Skeletal muscle satellite cell (primary cell): ENCODE measurements around the gene DLK1.

Experiments
- H3K27me3 ChIP-seq: 2 replicates; pipeline ENCODE4 v1.7.0; 2013; ENCODE audit warnings: low read length; ENCODE audit not compliant: control insufficient read depth, insufficient read depth
- H3K36me3 ChIP-seq: 2 replicates; pipeline ENCODE4 v1.7.0; 2013; ENCODE audit warnings: mild to moderate bottlenecking, control low read depth, low read length; ENCODE audit not compliant: insufficient read depth
- H3K4me1 ChIP-seq: 2 replicates; pipeline ENCODE4 v1.7.0; 2013; ENCODE audit warnings: low read length; ENCODE audit not compliant: control insufficient read depth, insufficient read depth
- H3K4me2 ChIP-seq: 2 replicates; pipeline ENCODE4 v1.7.0; 2013; ENCODE audit warnings: mild to moderate bottlenecking, low read length
- H3K4me3 ChIP-seq: 2 replicates; pipeline ENCODE4 v1.7.0; 2013; ENCODE audit warnings: low read length
- H3K9ac ChIP-seq: 2 replicates; pipeline ENCODE4 v1.7.0; 2013; ENCODE audit warnings: mild to moderate bottlenecking, low read depth, low read length, moderate library complexity
- H3K9me3 ChIP-seq: replicated peaks from 2 replicates; pipeline ENCODE4 v1.7.0; 2013; ENCODE audit warnings: mild to moderate bottlenecking, control low read depth, low read length

DLK1 gene

DNA sequence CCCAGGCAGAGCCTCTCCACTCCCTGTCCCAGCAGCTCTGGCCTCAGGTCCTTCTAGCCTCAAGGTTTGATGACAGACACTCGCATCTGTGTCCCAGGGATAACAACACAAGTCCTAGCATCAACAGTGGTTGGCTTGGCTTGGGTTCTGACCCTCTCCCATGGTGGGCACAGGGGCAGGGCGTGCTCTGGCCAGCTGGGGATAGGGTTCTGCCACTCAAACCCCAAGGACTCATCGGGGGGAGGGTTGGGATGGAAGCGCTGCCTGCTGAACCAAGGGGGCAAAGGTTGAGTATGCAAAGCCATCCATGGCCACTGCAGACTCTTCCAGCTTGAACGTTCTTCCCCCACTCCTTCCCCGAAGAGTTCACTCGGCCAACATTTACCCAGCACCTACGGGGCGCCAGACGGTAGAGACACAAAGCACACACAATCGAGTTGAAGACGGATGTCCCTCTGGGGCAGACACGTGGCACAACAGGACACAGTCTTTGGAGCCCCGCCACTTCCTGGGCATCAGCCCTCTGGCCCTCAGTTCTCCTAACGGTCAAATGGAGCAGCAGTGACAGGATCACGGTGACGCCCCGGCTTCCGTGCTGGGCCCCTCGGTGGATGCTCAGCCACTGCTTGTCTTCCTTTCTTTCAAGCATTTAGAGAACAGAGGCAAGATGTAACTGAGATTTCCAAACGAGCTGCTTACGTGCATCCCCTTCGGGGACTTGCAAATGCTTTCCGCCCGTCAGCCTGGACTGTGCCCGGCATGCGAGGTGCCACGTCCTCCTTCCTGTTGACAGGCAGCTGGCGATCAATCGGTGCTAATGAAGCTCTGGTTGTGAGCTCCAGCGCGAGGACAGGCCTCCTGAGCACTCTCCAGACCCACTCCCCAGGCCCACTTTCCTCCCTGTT lies 42.6 kb downstream of the DLK1 start:
- H3K36me3 ChIP-seq = no peaks in the 10 kb centered on the region
- H3K27me3 ChIP-seq = peaks cover 71% of the 10 kb centered on the region
- H3K4me3 ChIP-seq = no peak overlapping the region
- H3K4me1 ChIP-seq = no peaks in the 10 kb centered on the region
- H3K4me2 ChIP-seq = no peak overlapping the region
- H3K9ac ChIP-seq = no peak overlapping the region
- no peaks in the 10 kb centered on the region for H3K9me3 ChIP-seq

DNA sequence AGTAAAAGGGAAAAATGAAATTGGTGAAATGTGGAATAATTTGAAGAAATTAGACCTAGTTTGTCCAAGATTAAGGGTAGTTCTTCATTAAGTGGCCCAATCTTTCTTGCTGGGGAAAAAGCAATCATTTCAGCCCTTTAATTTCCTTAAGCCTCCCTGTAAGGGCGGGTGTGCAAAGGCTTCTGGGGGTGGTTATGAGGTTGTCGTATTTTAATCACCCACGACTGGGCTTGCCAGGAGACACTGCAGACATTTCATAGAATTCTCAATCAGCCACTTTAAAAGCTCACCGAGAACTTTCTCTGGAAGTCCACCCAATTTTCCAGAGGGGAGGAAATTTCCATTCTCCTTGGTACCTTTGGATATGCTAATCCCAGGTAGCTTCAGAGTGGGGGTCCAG lies 43.4 kb downstream of the DLK1 start:
- H3K4me3 ChIP-seq = no peak overlapping the region
- peaks cover 67% of the 10 kb centered on the region for H3K27me3 ChIP-seq
- no peak overlapping the region for H3K4me2 ChIP-seq
- H3K4me1 ChIP-seq = no peaks in the 10 kb centered on the region
- H3K9ac ChIP-seq = no peak overlapping the region
- no peaks in the 10 kb centered on the region for H3K9me3 ChIP-seq
- no peaks in the 10 kb centered on the region for H3K36me3 ChIP-seq

DNA sequence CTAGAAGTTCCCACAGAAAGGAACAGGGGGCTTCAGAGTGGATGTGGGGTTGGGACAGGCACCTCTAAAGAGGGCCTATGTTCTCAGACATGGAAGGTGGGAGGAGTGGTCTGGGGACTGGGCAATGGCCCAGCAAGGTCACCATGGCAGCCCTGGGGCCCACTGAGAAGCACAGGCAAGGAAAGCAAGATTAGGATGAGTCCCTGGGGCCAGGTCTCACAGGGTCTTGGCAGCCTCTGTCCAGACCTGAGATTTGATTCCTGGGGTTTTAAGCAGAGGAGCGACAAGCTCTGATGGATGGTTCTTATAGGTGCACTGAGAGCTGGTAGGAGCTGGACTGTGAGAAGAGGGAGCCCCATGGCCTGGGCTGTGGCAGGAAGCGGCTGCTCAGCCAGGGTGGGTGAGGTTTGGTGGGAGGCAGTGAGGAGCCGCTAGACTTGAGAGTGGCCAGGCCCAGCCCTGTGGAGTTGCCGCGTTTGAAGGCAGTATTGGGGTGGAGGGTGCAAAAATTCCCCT lies 44.0 kb downstream of the DLK1 start:
- Histone ChIP-seq H3K4me3 (no peak overlapping the region), H3K36me3 (no peaks in the 10 kb centered on the region), H3K4me2 (no peak overlapping the region), H3K9me3 (no peaks in the 10 kb centered on the region), H3K27me3 (peaks cover 67% of the 10 kb centered on the region), H3K9ac (no peak overlapping the region), H3K4me1 (no peaks in the 10 kb centered on the region)

DNA sequence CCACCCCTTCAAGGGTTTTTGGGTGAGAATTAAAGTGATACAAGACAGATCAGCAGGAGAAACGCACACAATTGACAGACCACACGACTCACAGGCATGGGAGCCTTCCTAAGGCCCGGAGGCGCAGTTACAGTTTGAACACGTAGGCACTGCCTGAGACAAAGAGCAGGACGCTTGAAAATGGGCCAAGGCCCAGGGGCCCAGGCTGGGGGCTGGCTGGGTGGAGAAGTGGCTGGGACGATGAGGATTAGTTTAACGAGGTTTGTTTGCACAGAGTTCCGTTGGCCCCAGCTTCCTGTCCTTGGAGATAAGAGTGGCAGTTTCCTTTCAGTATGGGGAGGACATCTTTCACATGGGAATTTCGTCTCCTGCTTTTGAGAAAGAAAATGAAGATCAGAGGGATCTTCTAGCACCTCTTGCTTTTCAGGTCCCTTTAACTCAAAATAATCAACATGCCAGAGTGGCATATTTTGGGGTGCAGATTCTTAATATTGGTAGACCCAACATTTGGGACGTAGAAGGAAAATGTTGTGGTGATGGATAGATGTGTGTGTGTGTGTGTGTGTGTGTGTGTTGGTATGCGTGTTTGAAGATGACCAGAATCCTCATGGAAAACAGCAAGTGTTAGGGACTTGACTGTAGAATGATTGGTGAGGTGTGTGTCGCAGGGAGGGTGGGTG lies 44.6 kb downstream of the DLK1 start:
- no peaks in the 10 kb centered on the region for H3K4me1 ChIP-seq
- H3K27me3 ChIP-seq = peaks cover 68% of the 10 kb centered on the region
- no peak overlapping the region for H3K4me2 ChIP-seq
- H3K9ac ChIP-seq = no peak overlapping the region
- no peak overlapping the region for H3K4me3 ChIP-seq
- H3K36me3 ChIP-seq = no peaks in the 10 kb centered on the region
- no peaks in the 10 kb centered on the region for H3K9me3 ChIP-seq

DNA sequence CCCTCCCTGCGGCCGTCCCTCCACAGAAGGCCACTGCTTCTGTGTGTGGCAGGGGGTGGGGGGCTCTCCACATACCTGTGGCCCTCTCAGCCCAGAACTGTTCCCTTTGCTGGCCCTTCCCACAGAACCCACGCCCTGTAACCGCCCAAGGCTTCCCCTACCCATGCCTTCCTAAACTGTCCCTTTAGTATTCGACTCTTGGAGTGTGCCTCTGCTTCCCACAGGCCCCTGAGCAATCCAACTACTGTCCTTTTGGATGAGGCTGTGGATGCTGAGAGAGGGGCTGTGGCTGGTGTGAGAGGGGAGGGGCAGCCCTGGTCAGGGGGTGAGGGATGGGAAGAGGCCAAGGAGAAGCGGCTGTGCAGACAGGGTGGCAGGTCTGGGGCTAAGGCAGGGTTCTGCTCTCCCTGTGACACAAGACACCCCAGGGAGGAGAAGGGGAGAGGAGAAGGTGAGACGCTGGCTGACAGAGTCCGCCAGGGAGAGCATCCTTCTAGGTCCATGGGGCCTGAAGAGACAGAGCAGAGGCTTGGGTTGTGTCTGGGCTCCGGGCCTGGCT lies 46.0 kb downstream of the DLK1 start:
- no peak overlapping the region for H3K4me3 ChIP-seq
- H3K9me3 ChIP-seq = no peaks in the 10 kb centered on the region
- H3K4me1 ChIP-seq = no peaks in the 10 kb centered on the region
- H3K9ac ChIP-seq = no peak overlapping the region
- no peak overlapping the region for H3K4me2 ChIP-seq
- no peaks in the 10 kb centered on the region for H3K36me3 ChIP-seq
- peaks cover 70% of the 10 kb centered on the region for H3K27me3 ChIP-seq

DNA sequence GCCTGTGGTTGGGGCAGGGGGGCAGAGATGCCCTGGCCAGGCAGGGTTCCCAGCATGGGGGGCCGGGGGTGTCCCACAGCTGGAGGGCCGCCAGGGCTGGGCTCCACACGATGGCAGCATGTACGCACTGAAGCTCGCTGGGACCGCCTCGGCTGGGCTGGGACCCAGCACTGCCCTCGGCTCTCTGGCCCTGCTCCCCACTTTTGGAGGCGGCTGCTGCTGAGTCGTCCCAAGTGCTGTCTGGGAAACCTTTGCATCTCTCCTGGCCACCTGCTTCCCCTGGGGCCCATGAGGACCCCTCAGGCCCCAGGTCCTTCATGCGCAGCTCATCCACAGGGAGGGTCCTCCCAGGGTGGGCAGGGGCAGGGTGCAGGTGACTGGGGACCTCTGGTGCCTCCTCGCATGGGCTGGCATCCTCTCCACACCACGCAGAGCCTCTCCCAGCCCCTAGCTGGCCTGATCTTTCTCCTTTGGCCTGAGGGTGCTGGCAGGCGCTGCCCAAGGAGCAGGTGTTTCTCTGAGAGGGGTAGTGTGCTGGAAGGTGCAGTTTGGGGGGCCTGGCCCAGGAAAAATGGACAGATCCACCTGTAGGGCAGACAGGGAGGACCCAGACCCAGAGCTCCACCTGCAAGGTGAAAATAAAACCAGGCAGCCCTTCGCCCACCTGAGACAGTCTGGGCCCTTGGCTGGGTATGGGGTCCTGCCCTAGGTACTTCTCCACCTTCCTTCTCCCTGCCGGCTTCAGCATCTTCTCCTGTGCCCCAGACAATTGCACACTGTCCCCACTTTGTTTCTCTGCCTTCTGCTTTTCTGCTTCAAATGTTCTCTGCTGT lies 46.9 kb downstream of the DLK1 start:
- Histone ChIP-seq H3K27me3 (peaks cover 72% of the 10 kb centered on the region), H3K4me1 (no peaks in the 10 kb centered on the region), H3K36me3 (no peaks in the 10 kb centered on the region)

DNA sequence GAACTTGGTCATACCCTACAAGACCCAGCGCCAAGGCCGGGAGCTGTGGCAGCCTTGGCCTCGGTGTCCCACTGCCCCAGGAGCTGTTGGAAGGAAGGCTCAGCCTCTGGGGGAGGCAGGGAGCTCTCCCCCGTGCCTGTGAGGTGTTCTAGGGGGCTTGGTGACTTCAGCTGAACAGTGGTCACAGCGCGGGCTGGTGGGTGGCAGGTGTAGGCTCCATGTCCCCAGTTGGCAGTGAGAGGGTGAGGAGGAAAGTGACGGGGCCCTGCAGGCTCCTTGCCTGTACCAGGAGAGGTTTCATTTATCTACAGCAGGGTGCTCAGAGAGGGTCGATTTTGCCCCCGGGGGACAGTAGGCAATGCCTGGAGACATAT lies 47.5 kb downstream of the DLK1 start:
- peaks cover 74% of the 10 kb centered on the region for H3K27me3 ChIP-seq

More for the DNA sequence above, 46.9 kb downstream of the DLK1 start:
- no peak overlapping the region for H3K4me2 ChIP-seq
- H3K9me3 ChIP-seq = no peaks in the 10 kb centered on the region
- H3K4me3 ChIP-seq = no peak overlapping the region
- no peak overlapping the region for H3K9ac ChIP-seq

DNA sequence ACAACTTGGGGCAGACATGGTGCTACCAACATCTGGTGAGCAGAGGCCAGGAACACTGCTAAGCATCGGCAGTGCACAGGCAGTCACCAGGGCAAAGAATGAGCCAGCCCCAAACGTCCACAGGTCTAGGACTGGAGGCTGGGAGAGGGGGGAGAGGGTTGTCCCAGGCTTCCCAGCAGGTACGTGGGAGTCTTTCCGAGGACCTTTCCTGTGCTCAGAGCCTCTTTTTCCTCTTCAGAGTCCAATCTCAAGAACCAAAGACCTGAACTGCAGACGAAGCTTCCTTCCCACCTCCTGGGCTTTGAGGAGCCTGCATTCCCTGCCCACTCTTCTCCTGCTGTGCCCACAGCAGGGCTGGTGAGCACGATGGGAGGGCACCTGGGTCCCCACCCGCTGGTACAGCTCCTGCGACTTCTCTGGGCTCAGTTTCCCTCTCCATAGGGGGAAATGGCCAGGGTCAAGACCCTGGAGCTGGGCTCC lies 48.7 kb downstream of the DLK1 start:
- Histone ChIP-seq H3K9ac (no peak overlapping the region), H3K36me3 (no peaks in the 10 kb centered on the region), H3K4me2 (no peak overlapping the region), H3K27me3 (peaks cover 81% of the 10 kb centered on the region), H3K4me1 (no peaks in the 10 kb centered on the region), H3K4me3 (no peak overlapping the region), H3K9me3 (no peaks in the 10 kb centered on the region)

More for the DNA sequence above, 47.5 kb downstream of the DLK1 start:
- Histone ChIP-seq H3K4me3 (no peak overlapping the region), H3K9me3 (no peaks in the 10 kb centered on the region), H3K36me3 (no peaks in the 10 kb centered on the region), H3K4me1 (no peaks in the 10 kb centered on the region), H3K9ac (no peak overlapping the region), H3K4me2 (no peak overlapping the region)

DNA sequence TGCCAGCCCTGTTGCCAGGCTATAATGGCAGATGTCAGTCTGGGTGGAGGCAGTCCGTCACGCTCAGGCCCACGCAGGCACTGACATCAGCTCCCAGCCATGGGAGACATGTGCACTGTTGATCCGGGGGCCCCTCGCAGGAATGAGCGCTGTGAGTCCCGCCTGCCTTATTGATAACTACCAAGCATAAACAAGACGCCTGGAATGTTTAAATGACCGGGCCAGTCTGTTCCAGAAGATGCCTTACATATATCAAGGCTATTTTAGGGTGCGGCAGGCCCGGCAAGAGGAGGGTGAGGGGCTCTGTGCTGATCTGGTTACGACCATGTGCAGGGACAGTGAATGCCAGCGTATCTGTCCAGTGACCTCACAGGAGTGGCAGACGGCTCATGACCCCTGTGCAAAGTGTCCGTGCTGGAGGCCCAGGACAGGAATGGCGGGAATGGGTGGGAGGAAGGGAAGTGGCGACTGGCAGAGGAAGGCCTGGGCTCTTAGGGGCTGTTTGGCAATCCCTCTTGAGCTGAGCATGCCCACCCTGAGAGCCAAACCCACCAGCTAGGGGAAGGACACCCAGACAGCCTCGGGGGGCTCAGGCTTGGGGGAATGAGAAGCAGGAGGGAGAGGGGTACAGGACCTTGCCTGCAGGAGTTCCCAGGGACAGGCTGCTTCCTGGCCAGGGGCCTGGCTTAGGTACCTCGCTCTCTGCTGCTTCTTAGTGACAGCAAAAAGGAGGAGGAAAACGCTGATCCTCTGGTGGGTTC lies 49.3 kb downstream of the DLK1 start:
- Histone ChIP-seq H3K9me3 (no peaks in the 10 kb centered on the region), H3K27me3 (peaks cover 77% of the 10 kb centered on the region), H3K4me3 (no peak overlapping the region), H3K4me1 (no peaks in the 10 kb centered on the region), H3K36me3 (no peaks in the 10 kb centered on the region), H3K4me2 (no peak overlapping the region), H3K9ac (no peak overlapping the region)

DNA sequence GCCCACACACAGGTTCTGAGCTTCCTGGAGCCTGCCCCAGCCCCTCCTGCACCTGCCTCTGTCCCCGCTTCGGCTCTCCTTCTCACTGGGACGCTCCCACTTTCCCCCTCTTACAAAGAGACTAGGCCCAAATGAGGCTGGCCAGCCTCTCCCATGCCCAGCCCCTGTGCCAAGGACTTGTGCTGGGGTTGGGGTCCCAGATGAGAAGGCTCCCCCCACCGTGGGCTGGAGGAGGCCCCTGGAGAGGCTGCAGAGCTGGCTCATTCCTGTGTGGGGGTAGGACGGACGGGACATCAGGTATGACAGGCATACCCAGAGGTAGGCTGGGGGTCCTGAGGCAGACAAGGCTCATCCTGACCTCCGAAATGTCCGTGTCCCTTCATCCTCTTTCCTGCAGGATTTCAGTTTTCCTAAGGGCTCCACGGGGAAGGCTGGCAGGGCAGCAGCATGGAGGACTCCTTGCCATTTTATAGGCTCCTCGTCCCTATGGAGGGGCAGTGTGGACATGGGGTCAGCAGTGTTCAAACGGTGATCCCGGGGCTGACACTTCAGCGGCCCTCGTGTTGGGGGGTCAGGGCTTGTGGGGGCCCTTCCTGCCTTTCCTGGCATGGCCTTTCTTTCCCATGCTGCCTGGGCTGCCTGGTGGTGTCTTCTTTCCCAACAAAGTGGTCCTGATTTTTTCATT lies 50.1 kb downstream of the DLK1 start:
- Histone ChIP-seq H3K9ac (no peak overlapping the region), H3K27me3 (peaks cover 74% of the 10 kb centered on the region), H3K4me1 (no peaks in the 10 kb centered on the region), H3K4me2 (no peak overlapping the region), H3K36me3 (no peaks in the 10 kb centered on the region), H3K9me3 (no peaks in the 10 kb centered on the region), H3K4me3 (no peak overlapping the region)
